H1 (cell line): ENCODE measurements around the gene STIM2. TPM values are rescaled to one million over a fixed set of nuclear protein-coding genes. Genes with fewer than 3 reads are reported as not detected.

ENCODE experiments used
- CBX5 ChIP-seq: fragments of 300-800, 300-1000 bp; sonication (generic); IDR thresholded peaks from 2 replicates; pipeline ENCODE4 v1.7.1; 2016; ENCODE audit warnings: antibody characterized with exemption, low read length, low read depth
- CBX8 ChIP-seq: fragments of 300-800, 300-1000 bp; sonication (generic); IDR thresholded peaks from 2 replicates; pipeline ENCODE4 v1.7.1; 2016; ENCODE audit warnings: low read depth, low read length, borderline replicate concordance
- EZH2 ChIP-seq: fragments of 200-600 bp; sonication (generic); IDR thresholded peaks from 2 replicates; pipeline ENCODE4 v1.7.1; 2012; ENCODE audit warnings: low read depth, mild to moderate bottlenecking, moderate library complexity, low read length, inconsistent platforms; ENCODE audit not compliant: severe bottlenecking
- GABPA ChIP-seq: IDR thresholded peaks from 2 replicates; pipeline ENCODE4 v1.6.1; 2011; ENCODE audit warnings: mild to moderate bottlenecking, low read length, moderate library complexity, borderline replicate concordance; ENCODE audit not compliant: insufficient read depth
- KDM1A ChIP-seq: fragments of 200-600, 300-600 bp; sonication (generic); IDR thresholded peaks from 2 replicates; pipeline ENCODE4 v1.7.1; 2016; ENCODE audit warnings: mild to moderate bottlenecking, low read length, borderline replicate concordance
- polyA plus RNA-seq, 7 experiments: library from polyadenylated mRNA; depleted of rRNA in 3 of 7; stranded (reverse) in 5 of 7; unstranded in 2 of 7; fragments of >200 nt in 5 of 7; fragments of 200-250 nt in 2 of 7; gene quantifications; 1 replicate in 5 of 7; 2 replicates in 1 of 7; 4 replicates in 1 of 7; pipeline versions ENCODE4 v1.2.1 to v1.2.3, GENCODE V29; 2011 to 2013; ENCODE audit warnings: missing spikeins in 2 of 7, mixed read lengths in 2 of 7
- total RNA-seq: library from RNA; stranded (reverse); fragmentation: NEBNext Ultra II Directional; extraction: Animal tissue kit (Norgen Biotek cat#: 25700); gene quantifications from 2 replicates; pipeline ENCODE4 v1.2.1, GENCODE V29; 2021
- TF ChIP-seq, protein P1 (sequence below): IDR thresholded peaks from 2 replicates; pipeline ENCODE4 v1.6.1; 2011; ENCODE audit warnings: low read length, improper control_type of control experiment

STIM2 gene
- total and polyA plus RNA-seq, 2 of the 8 experiments (the other 6 are each of a cell fraction or from before 2014, with no cell fraction given) = 22.9 to 23.0 TPM

DNA sequence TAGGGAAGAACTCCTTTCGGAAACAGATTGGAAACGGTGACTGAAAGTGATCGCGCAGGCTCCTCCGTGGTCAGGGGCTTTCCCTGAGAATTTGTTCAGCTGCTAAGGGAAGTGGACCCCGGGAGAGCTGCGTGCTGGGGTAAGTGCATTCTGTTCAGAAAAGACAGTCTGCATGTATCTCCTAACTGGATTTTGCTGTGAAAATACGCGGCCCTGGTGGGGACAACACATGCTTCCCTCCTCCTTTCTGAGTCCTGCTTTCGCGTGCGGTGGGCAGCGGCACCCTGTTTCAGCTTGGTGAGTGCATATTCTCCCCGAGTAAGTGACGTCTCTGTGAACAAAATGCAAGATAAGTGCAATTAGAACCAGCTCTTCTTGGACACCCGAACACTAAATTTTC, 195.6 kb downstream of the STIM2 start (continued):
- TF ChIP-seq EZH2 = no peak
- TF ChIP-seq, protein P1, sequence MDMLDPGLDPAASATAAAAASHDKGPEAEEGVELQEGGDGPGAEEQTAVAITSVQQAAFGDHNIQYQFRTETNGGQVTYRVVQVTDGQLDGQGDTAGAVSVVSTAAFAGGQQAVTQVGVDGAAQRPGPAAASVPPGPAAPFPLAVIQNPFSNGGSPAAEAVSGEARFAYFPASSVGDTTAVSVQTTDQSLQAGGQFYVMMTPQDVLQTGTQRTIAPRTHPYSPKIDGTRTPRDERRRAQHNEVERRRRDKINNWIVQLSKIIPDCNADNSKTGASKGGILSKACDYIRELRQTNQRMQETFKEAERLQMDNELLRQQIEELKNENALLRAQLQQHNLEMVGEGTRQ = no peak
- no peak for TF ChIP-seq CBX8
- TF ChIP-seq KDM1A = no peak
- no peak for TF ChIP-seq CBX5
- TF ChIP-seq GABPA = no peak
